ENCODE results near the gene SEPTIN3. TPM values are rescaled to one million over a fixed set of nuclear protein-coding genes. Genes with fewer than 3 reads are reported as not detected.

Gene SEPTIN3
- total and polyA plus RNA-seq, 2 of the 8 experiments (the other 6 are each of a cell fraction or from before 2014, with no cell fraction given): 38.9 to 52.9 TPM

DNA sequence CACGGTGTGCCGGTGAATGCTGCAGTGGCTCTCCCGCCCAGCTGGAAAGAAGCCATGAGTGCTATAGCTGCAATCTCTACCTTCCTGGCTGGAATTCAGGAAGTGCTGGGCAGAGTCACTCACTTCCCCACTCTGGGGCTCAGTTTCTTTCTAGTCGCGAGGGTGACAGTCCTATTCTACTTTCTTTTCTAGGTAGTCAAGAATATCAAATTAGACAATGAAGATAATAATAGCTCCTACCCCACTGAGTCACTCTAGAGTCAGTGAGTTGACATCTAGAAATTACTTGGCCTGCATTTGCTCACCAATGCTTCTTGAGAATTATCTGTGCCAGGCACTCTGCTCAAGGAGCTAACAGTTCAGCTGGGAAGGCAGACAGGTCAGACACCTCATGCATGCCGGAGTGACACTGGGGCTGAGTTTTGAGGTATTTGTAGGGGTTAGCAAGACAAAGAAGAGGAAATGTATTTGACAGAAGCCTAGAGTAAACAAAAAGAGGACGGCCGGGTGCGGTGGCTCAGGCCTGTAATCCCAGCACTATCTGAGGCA lies 25.5 kb upstream of the SEPTIN3 start:
- Histone ChIP-seq H3K4me2 (ENCODE audit: insufficient read depth in 1 of 2, low read depth in 2 of 2, low read length in 2 of 2) (no peak overlapping the region), H3K56ac (replicated peaks; ENCODE audit: insufficient read length, low read depth, low read length) (no peak overlapping the region), H2BK20ac (ENCODE audit: low read length) (no peak overlapping the region), H3K4me3 (ENCODE audit: extremely low read depth in 1 of 4, insufficient read depth in 2 of 4, low read depth in 3 of 4, low read length in 4 of 4) (no peak overlapping the region), H3K4ac (replicated peaks; ENCODE audit: insufficient read length, low read depth, low read length) (no peak overlapping the region), H3K18ac (ENCODE audit: extremely low read depth, low read length) (no peak overlapping the region), H3K79me1 (ENCODE audit: low read depth, low read length) (peaks cover 11% of the 10 kb centered on the region), H3K4me1 (replicated peaks in 1 of 4; ENCODE audit: control insufficient read depth in 3 of 4, insufficient read depth in 4 of 4, low read length in 3 of 4) (peaks cover 5 to 10% (median 6%) of the 10 kb centered on the region in 4 experiments), H3K79me2 (ENCODE audit: control insufficient read depth in 1 of 2, insufficient read depth in 2 of 2, low read length in 2 of 2) (peaks cover 0 to 9% of the 10 kb centered on the region in 2 experiments; a peak in 1 of 4 replicates), H3K27me3 (replicated peaks in 1 of 4; ENCODE audit: control insufficient read depth in 3 of 4, extremely low read depth in 1 of 4, insufficient read depth in 3 of 4, low read length in 3 of 4) (no peaks in the 10 kb centered on the region), H2BK5ac (ENCODE audit: low read depth, low read length) (no peak overlapping the region), H4K8ac (ENCODE audit: extremely low read depth, insufficient read depth, low read length) (no peak overlapping the region), H4K5ac (ENCODE audit: insufficient read length, low read depth, low read length) (no peak overlapping the region), H3K23ac (ENCODE audit: insufficient read length) (no peak overlapping the region), H3K23me2 (ENCODE audit: low read depth, low read length) (peaks cover 8% of the 10 kb centered on the region), H2BK15ac (ENCODE audit: low read length) (no peak overlapping the region), H2BK120ac (replicated peaks; ENCODE audit: low read depth, low read length) (no peak overlapping the region), H2AFZ (ENCODE audit: low read length) (no peak overlapping the region), H3K36me3 (ENCODE audit: control insufficient read depth in 2 of 4, insufficient read depth in 4 of 4, low read length in 3 of 4) (peaks cover 24 to 46% (median 42%) of the 10 kb centered on the region in 4 experiments), H3K9me3 (ENCODE audit: insufficient read depth in 2 of 2, low read depth in 1 of 2, low read length in 1 of 2) (no peaks in the 10 kb centered on the region), H2BK12ac (ENCODE audit: low read depth, low read length) (no peak overlapping the region), H4K91ac (replicated peaks; ENCODE audit: insufficient read length, low read length) (no peak overlapping the region), H4K20me1 (replicated peaks in 1 of 2; ENCODE audit: control insufficient read depth in 1 of 2, insufficient read depth in 2 of 2, low read length in 2 of 2) (peaks cover 10 to 18% of the 10 kb centered on the region in 2 experiments), H3K14ac (ENCODE audit: insufficient read length) (no peak overlapping the region), H3K27ac (ENCODE audit: low read depth, low read length) (no peak overlapping the region), H3K9ac (replicated peaks in 1 of 4; ENCODE audit: extremely low read depth in 1 of 4, low read depth in 3 of 4, low read length in 3 of 4) (no peak overlapping the region), H2AK5ac (ENCODE audit: low read depth, low read length) (no peak overlapping the region)
- no peak for FAIRE-seq
- TF ChIP-seq PHF8 (conservative IDR thresholded peaks at IDR 0.05; ENCODE audit: low read depth, low read length): no peak
- TF ChIP-seq GABPA (IDR thresholded peaks at IDR 0.05; ENCODE audit: borderline replicate concordance, insufficient read depth, low read length): no peak
- ChIA-PET CTCF (ENCODE audit: partially characterized antibody) (interaction anchor here (0.7 to 2.2 kb wide), 8 partner anchors 11 to 246 kb away, joined by 3 to 17 read pairs (median 3); partner anchors contain the start of genes MEI1 and TNFRSF13C), POLR2A (ENCODE audit: partially characterized antibody) (interaction anchor here (0.8 to 1.8 kb wide), 4 partner anchors 9 to 38 kb away, joined by 3 to 10 read pairs (median 4); no protein-coding TSS in a partner anchor)
- DNase-seq (ENCODE audit: low read depth in 1 of 2, low spot score in 2 of 2): no peak
- WGBS, 2 experiments (ENCODE audit: extremely low coverage in 1 of 2, insufficient coverage in 1 of 2, insufficient read length in 1 of 2, insufficient replicate concordance in 2 of 2, low coverage in 1 of 2, low lambda C conversion rate in 2 of 2, missing lambda C conversion rate in 1 of 2): 86% methylated on average over 9 of the region's 9 CpGs; no CpG with 5 or more reads in 1 of the 2 experiments
